Subcutaneous abdominal adipose tissue (tissue), 5 donors: Measurements from ENCODE around the gene CNN3.

Experiments used
- H3K27ac ChIP-seq: one replicate; pipeline ENCODE4 v1.7.0; 2013; ENCODE audit warnings: low read depth, mild to moderate bottlenecking, inconsistent platforms, low read length, moderate library complexity
- H3K27me3 ChIP-seq, 5 donors: one replicate each; pipeline ENCODE4 v1.7.0; 2013; ENCODE audit warnings: low read length in 5 of 5, inconsistent platforms in 1 of 5; ENCODE audit not compliant: control insufficient read depth in 5 of 5, insufficient read depth in 4 of 5
- H3K36me3 ChIP-seq, 5 donors: one replicate each; pipeline ENCODE4 v1.7.0; 2013; ENCODE audit warnings: low read length in 5 of 5; ENCODE audit not compliant: control insufficient read depth in 5 of 5, insufficient read depth in 5 of 5
- H3K4me1 ChIP-seq, 5 donors: one replicate each; pipeline ENCODE4 v1.7.0; 2013; ENCODE audit warnings: low read length in 5 of 5, mild to moderate bottlenecking in 3 of 5, moderate library complexity in 1 of 5; ENCODE audit not compliant: control insufficient read depth in 5 of 5, insufficient read depth in 5 of 5
- H3K4me3 ChIP-seq, 5 donors: one replicate each; pipeline ENCODE4 v1.7.0; 2013; ENCODE audit warnings: low read length in 5 of 5, low read depth in 1 of 5
- H3K9ac ChIP-seq, 5 donors: one replicate each; pipeline ENCODE4 v1.7.0; 2013; ENCODE audit warnings: low read length in 5 of 5, mild to moderate bottlenecking in 4 of 5, moderate library complexity in 3 of 5
- H3K9me3 ChIP-seq, 5 donors: one replicate each; pipeline ENCODE4 v1.7.0; 2013; ENCODE audit warnings: low read length in 5 of 5; ENCODE audit not compliant: control insufficient read depth in 5 of 5
- donor health status: healthy.
- donor health status: healthy.
- donor health status: healthy.
- donor health status: healthy.
- donor health status: healthy.

The CNN3 gene

GRCh38 chr1:94935476-94935875 is 8.6 kb upstream of the CNN3 start:
- Histone ChIP-seq H3K4me1 (peaks cover 0 to 10% (median 9%) of the 10 kb centered on the region in 5 donors), H3K36me3 (peaks cover 0 to 8% (median 5%) of the 10 kb centered on the region in 5 donors), H3K27ac (no peak overlapping the region), H3K4me3 (no peak overlapping the region), H3K27me3 (no peaks in the 10 kb centered on the region), H3K9me3 (no peaks in the 10 kb centered on the region), H3K9ac (no peak overlapping the region)

- Histone ChIP-seq H3K36me3 (peaks cover 0 to 8% (median 5%) of the 10 kb centered on the region in 5 donors), H3K27me3 (no peaks in the 10 kb centered on the region), H3K9ac (no peak overlapping the region), H3K27ac (no peak overlapping the region), H3K4me1 (peaks cover 0 to 11% (median 9%) of the 10 kb centered on the region in 5 donors), H3K9me3 (no peaks in the 10 kb centered on the region), H3K4me3 (no peak overlapping the region)
Observed at GRCh38 chr1:94935034-94935433, 8.1 kb upstream of the CNN3 start.

GRCh38 chr1:94934551-94934950 is 7.6 kb upstream of the CNN3 start:
- H3K4me1 ChIP-seq, result peaks cover 0 to 16% (median 12%) of the 10 kb centered on the region in 5 donors
- no peak overlapping the region for H3K9ac ChIP-seq
- H3K27me3 ChIP-seq, result no peaks in the 10 kb centered on the region
- H3K9me3 ChIP-seq, result no peaks in the 10 kb centered on the region
- no peak overlapping the region for H3K27ac ChIP-seq
- no peak overlapping the region for H3K4me3 ChIP-seq
- H3K36me3 ChIP-seq, result peaks cover 0 to 8% (median 5%) of the 10 kb centered on the region in 5 donors

- peaks cover 0 to 8% (median 5%) of the 10 kb centered on the region in 5 donors for H3K36me3 ChIP-seq
Observed at GRCh38 chr1:94931254-94931841, 4.4 kb upstream of the CNN3 start.

GRCh38 chr1:94929351-94930217 is 2.7 kb upstream of the CNN3 start:
- peaks cover 2 to 49% (median 34%) of the 10 kb centered on the region in 5 donors for H3K4me1 ChIP-seq
- H3K9ac ChIP-seq, result no peak overlapping the region
- peaks cover 0 to 8% (median 5%) of the 10 kb centered on the region in 5 donors for H3K36me3 ChIP-seq
- H3K4me3 ChIP-seq, result peak overlapping the region in 4 of 5 donors; percentile 17 to 59 (median 33)
- no peaks in the 10 kb centered on the region for H3K27me3 ChIP-seq
- H3K9me3 ChIP-seq, result no peaks in the 10 kb centered on the region
- peak overlapping the region; percentile 99 for H3K27ac ChIP-seq

More at GRCh38 chr1:94931254-94931841, 4.4 kb upstream of the CNN3 start:
- Histone ChIP-seq H3K4me1 (peaks cover 0 to 31% (median 25%) of the 10 kb centered on the region in 5 donors), H3K27me3 (no peaks in the 10 kb centered on the region), H3K9ac (no peak overlapping the region), H3K27ac (no peak overlapping the region), H3K4me3 (no peak overlapping the region), H3K9me3 (no peaks in the 10 kb centered on the region)

- Histone ChIP-seq H3K27me3 (no peaks in the 10 kb centered on the region), H3K27ac (peak overlapping the region; percentile 99), H3K9ac (peak overlapping the region in 3 of 5 donors; percentile 87 to 95 (median 88)), H3K9me3 (no peaks in the 10 kb centered on the region), H3K4me1 (peaks cover 2 to 61% (median 46%) of the 10 kb centered on the region in 5 donors), H3K36me3 (peaks cover 0 to 7% (median 4%) of the 10 kb centered on the region in 5 donors), H3K4me3 (peak overlapping the region in 4 of 5 donors; percentile 3 to 86 (median 48))
Observed at GRCh38 chr1:94928293-94928939, 1.5 kb upstream of the CNN3 start.

GRCh38 chr1:94927405-94928175 is 680 bp upstream of the CNN3 start:
- Histone ChIP-seq H3K9me3 (no peaks in the 10 kb centered on the region), H3K36me3 (peaks cover 0 to 3% (median 0%) of the 10 kb centered on the region in 5 donors), H3K27ac (peak overlapping the region; percentile 99), H3K4me1 (peaks cover 3 to 68% (median 54%) of the 10 kb centered on the region in 5 donors), H3K27me3 (no peaks in the 10 kb centered on the region), H3K9ac (peak overlapping the region; percentile 81 to 95 (median 87)), H3K4me3 (peak overlapping the region; percentile 66 to 86 (median 74))

- Histone ChIP-seq H3K9me3 (no peaks in the 10 kb centered on the region), H3K4me1 (peaks cover 4 to 74% (median 61%) of the 10 kb centered on the region in 5 donors), H3K36me3 (no peaks in the 10 kb centered on the region), H3K27me3 (no peaks in the 10 kb centered on the region), H3K9ac (peak overlapping the region; percentile 68 to 98 (median 97)), H3K27ac (peak overlapping the region; percentile 93), H3K4me3 (peak overlapping the region; percentile 66 to 96 (median 89))
Observed at GRCh38 chr1:94926126-94926914, 590 bp downstream of the CNN3 start.
